HG02678 (cell line): ENCODE results near the gene CHRNG.

Experiments used
- ATAC-seq: cut with Tn5 transposase; IDR thresholded peaks from one replicate; pipeline ENCODE4 v1.9.1; 2021; ENCODE audit warnings: mild to moderate bottlenecking, moderate library complexity; ENCODE audit not compliant: unreplicated experiment

CHRNG gene

GRCh38 chr2:232539298-232540231 lies at the start of gene CHRNG:
Gene CHRNG (plus strand): TSS chr2:232539692. CDS start chr2:232539748, 56 bp downstream.
- ATAC-seq: no peak

- ATAC-seq: no peak
Measured at GRCh38 chr2:232490221-232491138, 49.0 kb upstream of the CHRNG start.

GRCh38 chr2:232491139-232491780 lies 48.2 kb upstream of the CHRNG start:
- ATAC-seq: no peak

- no peak for ATAC-seq
Measured at GRCh38 chr2:232492236-232492848, 47.1 kb upstream of the CHRNG start.

- ATAC-seq: no peak
Measured at GRCh38 chr2:232492963-232493700, 46.4 kb upstream of the CHRNG start.

- no peak for ATAC-seq
Measured at GRCh38 chr2:232493701-232494474, 45.6 kb upstream of the CHRNG start.

GRCh38 chr2:232494542-232494941 lies 45.0 kb upstream of the CHRNG start:
- no peak for ATAC-seq

- no peak for ATAC-seq
Measured at GRCh38 chr2:232495292-232495691, 44.2 kb upstream of the CHRNG start.

- no peak for ATAC-seq
Measured at GRCh38 chr2:232496501-232497270, 42.8 kb upstream of the CHRNG start.

- no peak for ATAC-seq
Measured at GRCh38 chr2:232497348-232497747, 42.1 kb upstream of the CHRNG start.

- ATAC-seq: no peak
Measured at GRCh38 chr2:232498452-232498851, 41.0 kb upstream of the CHRNG start.

GRCh38 chr2:232501331-232501771 lies 38.1 kb upstream of the CHRNG start:
- ATAC-seq: no peak

- ATAC-seq: no peak
Measured at GRCh38 chr2:232501794-232502390, 37.6 kb upstream of the CHRNG start.

GRCh38 chr2:232502511-232502910 lies 37.0 kb upstream of the CHRNG start:
- ATAC-seq: no peak

GRCh38 chr2:232502911-232503808 lies 36.3 kb upstream of the CHRNG start:
- ATAC-seq: no peak

- ATAC-seq: no peak
Measured at GRCh38 chr2:232503809-232504323, 35.6 kb upstream of the CHRNG start.

GRCh38 chr2:232504438-232504837 lies 35.1 kb upstream of the CHRNG start:
- ATAC-seq: no peak
